HG03060 (cell line): ENCODE results near the gene STARD13.

Experiments used
- ATAC-seq: cut with Tn5 transposase; IDR thresholded peaks from one replicate; pipeline ENCODE4 v1.9.1; 2021; ENCODE audit warnings: low read depth, moderate number of reproducible peaks; ENCODE audit not compliant: unreplicated experiment

STARD13 gene

GRCh38 chr13:33069365-33069764 is 216.2 kb downstream of the STARD13 start:
- no peak for ATAC-seq

- ATAC-seq: no peak
Measured at GRCh38 chr13:33066329-33066728, 219.2 kb downstream of the STARD13 start.

GRCh38 chr13:33060815-33061214 is 224.7 kb downstream of the STARD13 start:
- ATAC-seq: no peak

GRCh38 chr13:33058776-33059327 is 226.7 kb downstream of the STARD13 start:
- no peak for ATAC-seq

GRCh38 chr13:33057019-33057780 is 228.4 kb downstream of the STARD13 start:
- ATAC-seq: no peak

GRCh38 chr13:33053397-33054066 is 232.0 kb downstream of the STARD13 start:
- no peak for ATAC-seq
